Neural progenitor cell (in vitro differentiated cells): ENCODE data around the gene SIX3. TPM values are rescaled to one million over a fixed set of nuclear protein-coding genes. Genes with fewer than 3 reads are reported as not detected.
A peak's percentile ranks its signal among the peaks of the same experiment; 100 is the strongest.

Experiments
- DNase-seq: peaks from one replicate; pipeline ENCODE4 v3.0.0-alpha.2; 2016; ENCODE audit warnings: low spot score
- H2AFZ ChIP-seq: fragments of 200-600 bp; sonication (generic); replicated peaks from 2 replicates; pipeline ENCODE4 v1.6.1; 2016; ENCODE audit warnings: antibody characterized with exemption
- H3F3A ChIP-seq: fragments of 200-600 bp; sonication (generic); 2 replicates; pipeline ENCODE4 v1.6.1; 2016; ENCODE audit warnings: antibody characterized with exemption, low read depth
- H3K27ac ChIP-seq: fragments of 200-600 bp; sonication (generic); 2 replicates; pipeline ENCODE4 v1.5.1; 2016; ENCODE audit warnings: mild to moderate bottlenecking
- H3K27me3 ChIP-seq: fragments of 200-600 bp; sonication (generic); 2 replicates; pipeline ENCODE4 v1.6.1; 2016; ENCODE audit warnings: mild to moderate bottlenecking, moderate library complexity
- H3K36me3 ChIP-seq: fragments of 200-600 bp; sonication (generic); 2 replicates; pipeline ENCODE4 v1.5.1; 2016
- H3K4me1 ChIP-seq: fragments of 200-600 bp; sonication (generic); 2 replicates; pipeline ENCODE4 v1.6.1; 2016; ENCODE audit warnings: mixed run types
- H3K4me2 ChIP-seq: fragments of 200-600 bp; sonication (generic); 2 replicates; pipeline ENCODE4 v1.6.1; 2016
- H3K4me3 ChIP-seq: fragments of 200-600 bp; sonication (generic); 2 replicates; pipeline ENCODE4 v1.5.1; 2016
- H3K79me2 ChIP-seq: fragments of 200-600 bp; sonication (generic); 2 replicates; pipeline ENCODE4 v1.6.1; 2016; ENCODE audit warnings: low read depth
- H3K9ac ChIP-seq: fragments of 200-600 bp; sonication (generic); 2 replicates; pipeline ENCODE4 v1.6.1; 2016
- H3K9me3 ChIP-seq: fragments of 200-600 bp; sonication (generic); 2 replicates; pipeline ENCODE4 v1.5.1; 2016; ENCODE audit warnings: low read depth
- H4K20me1 ChIP-seq: fragments of 200-600 bp; sonication (generic); 2 replicates; pipeline ENCODE4 v1.6.1; 2016; ENCODE audit warnings: low read depth
- H3K27ac Mint-ChIP-seq: 3 replicates; pipeline ENCODE4 v1.8.0; 2021; ENCODE audit warnings: mixed read lengths
- H3K27me3 Mint-ChIP-seq: 2 replicates; pipeline ENCODE4 v1.8.0; 2022; ENCODE audit warnings: low read depth, mild to moderate bottlenecking, inconsistent platforms, moderate library complexity, mixed read lengths; ENCODE audit not compliant: insufficient read depth
- H3K36me3 Mint-ChIP-seq: 3 replicates; pipeline ENCODE4 v1.8.0; 2021; ENCODE audit warnings: mixed read lengths
- H3K4me1 Mint-ChIP-seq: 3 replicates; pipeline ENCODE4 v1.8.0; 2021; ENCODE audit warnings: mixed read lengths
- H3K4me3 Mint-ChIP-seq: 3 replicates; pipeline ENCODE4 v1.8.0; 2021; ENCODE audit warnings: mild to moderate bottlenecking, moderate library complexity, mixed read lengths
- H3K9me3 Mint-ChIP-seq: 3 replicates; pipeline ENCODE4 v1.8.0; 2020; ENCODE audit warnings: mixed read lengths
- EZH2 ChIP-seq: fragments of 200-600 bp; sonication (generic); IDR thresholded peaks from 2 replicates; pipeline ENCODE4 v1.6.1; 2017; ENCODE audit warnings: antibody characterized with exemption, mild to moderate bottlenecking, moderate library complexity
- EZH2phosphoT487 ChIP-seq: fragments of 200-600 bp; sonication (generic); IDR thresholded peaks from 2 replicates; pipeline ENCODE4 v1.6.1; 2017; ENCODE audit warnings: antibody characterized with exemption
- total RNA-seq: library from RNA; depleted of rRNA; stranded (reverse); fragments of >200 nt; gene quantifications from 2 replicates; pipeline ENCODE4 v1.2.3, GENCODE V29; 2015; ENCODE audit warnings: low replicate concordance
- TF ChIP-seq, protein P1 (sequence below): fragments of 200-600 bp; sonication (generic); IDR thresholded peaks from 2 replicates; pipeline ENCODE4 v1.5.1; 2017; ENCODE audit warnings: antibody characterized with exemption, mild to moderate bottlenecking

Gene SIX3
- total RNA-seq, 1 donor from 2014 or later = 14.5 TPM

- H3K27ac Mint-ChIP-seq = no peak overlapping the region
- Histone ChIP-seq H3K27me3 (peaks cover 61% of the 10 kb centered on the region), H3K9ac (no peak overlapping the region), H3K4me1 (peaks cover 71% of the 10 kb centered on the region), H3K4me2 (peak overlapping the region; percentile 82), H3K36me3 (no peaks in the 10 kb centered on the region), H2AFZ (no peak overlapping the region), H3K79me2 (peaks cover 69% of the 10 kb centered on the region), H3K9me3 (no peaks in the 10 kb centered on the region), H4K20me1 (peaks cover 49% of the 10 kb centered on the region), H3K4me3 (peak overlapping the region; percentile 12), H3K27ac (no peak overlapping the region), H3F3A (peaks cover 78% of the 10 kb centered on the region)
- H3K36me3 Mint-ChIP-seq = no peaks in the 10 kb centered on the region
- no peak for DNase-seq
- H3K4me1 Mint-ChIP-seq = peaks cover 23% of the 10 kb centered on the region
- peak overlapping the region; percentile 25 for H3K4me3 Mint-ChIP-seq
- peaks cover 3% of the 10 kb centered on the region for H3K9me3 Mint-ChIP-seq
- TF ChIP-seq EZH2phosphoT487 = no peak
- no peak for TF ChIP-seq EZH2
- TF ChIP-seq, protein P1, sequence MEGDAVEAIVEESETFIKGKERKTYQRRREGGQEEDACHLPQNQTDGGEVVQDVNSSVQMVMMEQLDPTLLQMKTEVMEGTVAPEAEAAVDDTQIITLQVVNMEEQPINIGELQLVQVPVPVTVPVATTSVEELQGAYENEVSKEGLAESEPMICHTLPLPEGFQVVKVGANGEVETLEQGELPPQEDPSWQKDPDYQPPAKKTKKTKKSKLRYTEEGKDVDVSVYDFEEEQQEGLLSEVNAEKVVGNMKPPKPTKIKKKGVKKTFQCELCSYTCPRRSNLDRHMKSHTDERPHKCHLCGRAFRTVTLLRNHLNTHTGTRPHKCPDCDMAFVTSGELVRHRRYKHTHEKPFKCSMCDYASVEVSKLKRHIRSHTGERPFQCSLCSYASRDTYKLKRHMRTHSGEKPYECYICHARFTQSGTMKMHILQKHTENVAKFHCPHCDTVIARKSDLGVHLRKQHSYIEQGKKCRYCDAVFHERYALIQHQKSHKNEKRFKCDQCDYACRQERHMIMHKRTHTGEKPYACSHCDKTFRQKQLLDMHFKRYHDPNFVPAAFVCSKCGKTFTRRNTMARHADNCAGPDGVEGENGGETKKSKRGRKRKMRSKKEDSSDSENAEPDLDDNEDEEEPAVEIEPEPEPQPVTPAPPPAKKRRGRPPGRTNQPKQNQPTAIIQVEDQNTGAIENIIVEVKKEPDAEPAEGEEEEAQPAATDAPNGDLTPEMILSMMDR = no peak
- peaks cover 72% of the 10 kb centered on the region for H3K27me3 Mint-ChIP-seq
These were observed 15.9 kb upstream of the SIX3 start for GRCh38 chr2:44925561-44926136.

DNA sequence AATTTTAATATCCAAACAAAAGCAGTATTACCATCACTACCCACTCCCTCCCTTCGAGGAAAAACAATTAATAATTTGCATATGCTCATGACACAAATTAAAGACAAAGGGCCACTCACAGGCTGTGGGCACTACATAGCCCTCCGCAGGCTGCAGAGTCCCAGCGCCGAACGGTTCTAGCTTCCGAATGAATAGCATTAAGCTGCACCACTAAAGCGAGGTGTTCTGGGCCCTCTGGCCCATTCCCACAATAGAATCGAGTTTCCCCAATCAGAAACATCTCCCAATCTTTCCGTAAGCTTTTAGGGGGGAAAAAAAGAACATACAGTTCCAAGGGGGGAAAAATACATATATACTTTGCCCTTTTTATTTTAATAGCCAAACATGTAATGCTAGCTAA is 14.5 kb upstream of the SIX3 start:
- Mint-ChIP-seq H3K4me3 (peak overlapping the region; percentile 19), H3K27me3 (peaks cover 79% of the 10 kb centered on the region), H3K36me3 (no peaks in the 10 kb centered on the region), H3K27ac (no peak overlapping the region), H3K4me1 (peaks cover 30% of the 10 kb centered on the region), H3K9me3 (peaks cover 7% of the 10 kb centered on the region)
- H3F3A ChIP-seq = peaks cover 85% of the 10 kb centered on the region
- H3K9ac ChIP-seq = no peak overlapping the region
- DNase-seq = peak; percentile 82
- TF ChIP-seq, protein P1 = no peak
- TF ChIP-seq EZH2phosphoT487 = no peak
- TF ChIP-seq EZH2 = no peak
- peaks cover 62% of the 10 kb centered on the region for H4K20me1 ChIP-seq
- H3K27ac ChIP-seq = no peak overlapping the region
- H3K79me2 ChIP-seq = peaks cover 82% of the 10 kb centered on the region
- peaks cover 74% of the 10 kb centered on the region for H3K27me3 ChIP-seq
- peaks cover 84% of the 10 kb centered on the region for H3K4me1 ChIP-seq
- H3K4me2 ChIP-seq = peak overlapping the region; percentile 82
- H2AFZ ChIP-seq = no peak overlapping the region
- H3K4me3 ChIP-seq = peak overlapping the region; percentile 42
- no peaks in the 10 kb centered on the region for H3K36me3 ChIP-seq
- no peaks in the 10 kb centered on the region for H3K9me3 ChIP-seq

DNA sequence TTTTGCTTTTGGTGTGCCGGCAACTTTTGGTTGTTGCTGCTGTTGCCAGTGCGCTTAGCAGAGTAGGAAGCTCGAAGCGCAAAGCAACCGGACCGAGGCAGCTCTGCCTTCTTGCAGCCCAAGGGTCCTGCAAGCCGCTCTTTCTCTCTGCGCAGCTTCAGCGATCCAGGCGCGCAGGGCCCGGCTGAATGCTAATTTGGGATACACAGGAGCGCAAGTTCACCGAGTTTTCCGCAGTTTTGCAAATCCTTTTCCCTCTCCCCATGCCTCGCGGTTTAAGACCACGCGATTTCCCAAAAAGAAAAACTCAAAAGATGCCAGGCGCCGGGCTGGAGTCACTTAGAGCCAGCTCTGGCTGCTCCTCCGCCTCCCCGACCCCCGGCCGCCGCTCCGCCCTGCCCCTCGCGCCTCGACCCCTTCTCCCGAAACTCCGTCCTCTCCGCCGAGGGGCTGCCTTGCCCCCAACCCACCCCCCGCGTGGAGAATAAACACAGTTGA is 13.5 kb upstream of the SIX3 start:
- H3K9me3 Mint-ChIP-seq = peaks cover 8% of the 10 kb centered on the region
- Histone ChIP-seq H3K9me3 (no peaks in the 10 kb centered on the region), H4K20me1 (peaks cover 73% of the 10 kb centered on the region), H3K27ac (no peak overlapping the region), H3K4me3 (peak overlapping the region; percentile 42), H3K4me1 (peaks cover 90% of the 10 kb centered on the region), H3K36me3 (no peaks in the 10 kb centered on the region), H3K4me2 (peak overlapping the region; percentile 82), H2AFZ (no peak overlapping the region), H3K27me3 (peaks cover 85% of the 10 kb centered on the region), H3F3A (peaks cover 86% of the 10 kb centered on the region), H3K9ac (no peak overlapping the region), H3K79me2 (peaks cover 93% of the 10 kb centered on the region)
- H3K4me3 Mint-ChIP-seq = peak overlapping the region; percentile 77
- peaks cover 85% of the 10 kb centered on the region for H3K27me3 Mint-ChIP-seq
- no peak for TF ChIP-seq EZH2
- H3K27ac Mint-ChIP-seq = no peak overlapping the region
- DNase-seq = peak; percentile 86
- peaks cover 27% of the 10 kb centered on the region for H3K4me1 Mint-ChIP-seq
- no peaks in the 10 kb centered on the region for H3K36me3 Mint-ChIP-seq

- no peak overlapping the region for H2AFZ ChIP-seq
- peak overlapping the region; percentile 82 for H3K4me2 ChIP-seq
- no peaks in the 10 kb centered on the region for H3K9me3 ChIP-seq
- no peak overlapping the region for H3K27ac Mint-ChIP-seq
- peaks cover 98% of the 10 kb centered on the region for H3K79me2 ChIP-seq
- TF ChIP-seq EZH2 (peak; percentile 85), EZH2phosphoT487 (peak; percentile 65)
- TF ChIP-seq, protein P1 = no peak
- peaks cover 8% of the 10 kb centered on the region for H3K9me3 Mint-ChIP-seq
- peaks cover 84% of the 10 kb centered on the region for H3K27me3 Mint-ChIP-seq
- no peak overlapping the region for H3K27ac ChIP-seq
- no peak overlapping the region for H3K9ac ChIP-seq
- peak; percentile 75 for DNase-seq
- H4K20me1 ChIP-seq = peaks cover 79% of the 10 kb centered on the region
- no peaks in the 10 kb centered on the region for H3K36me3 Mint-ChIP-seq
- H3F3A ChIP-seq = peaks cover 86% of the 10 kb centered on the region
- H3K27me3 ChIP-seq = peaks cover 91% of the 10 kb centered on the region
- peak overlapping the region; percentile 77 for H3K4me3 Mint-ChIP-seq
- peaks cover 27% of the 10 kb centered on the region for H3K4me1 Mint-ChIP-seq
- no peaks in the 10 kb centered on the region for H3K36me3 ChIP-seq
- peak overlapping the region; percentile 42 for H3K4me3 ChIP-seq
- H3K4me1 ChIP-seq = peaks cover 94% of the 10 kb centered on the region
These were observed 12.9 kb upstream of the SIX3 start for GRCh38 chr2:44928483-44929158.
